Progenitor cell of endocrine pancreas (in vitro differentiated cells): ENCODE measurements around the gene STMN3. TPM values are rescaled to one million over a fixed set of nuclear protein-coding genes. Genes with fewer than 3 reads are reported as not detected.

ENCODE experiments used
- DNase-seq: peaks from one replicate; pipeline ENCODE4 v3.0.0; 2021; ENCODE audit warnings: low spot score; ENCODE audit not compliant: unreplicated experiment
- H3K27ac Mint-ChIP-seq: 2 replicates; pipeline ENCODE4 v1.8.0; 2021; ENCODE audit warnings: mild to moderate bottlenecking, moderate library complexity, mixed read lengths
- H3K27me3 Mint-ChIP-seq: 2 replicates; pipeline ENCODE4 v1.8.0; 2021; ENCODE audit warnings: mixed read lengths
- H3K36me3 Mint-ChIP-seq: 2 replicates; pipeline ENCODE4 v1.8.0; 2022; ENCODE audit warnings: mixed read lengths; ENCODE audit not compliant: insufficient read depth
- H3K4me1 Mint-ChIP-seq: 2 replicates; pipeline ENCODE4 v1.8.0; 2021; ENCODE audit warnings: low read depth, mixed read lengths
- H3K4me3 Mint-ChIP-seq: 2 replicates; pipeline ENCODE4 v1.8.0; 2021; ENCODE audit warnings: low read depth, mild to moderate bottlenecking, moderate library complexity, mixed read lengths
- H3K9me3 Mint-ChIP-seq: 2 replicates; pipeline ENCODE4 v1.8.0; 2021; ENCODE audit warnings: low read depth, mixed read lengths
- CTCF ChIP-seq: fragments of 200-600 bp; sonication (generic); IDR thresholded peaks from one replicate; pipeline ENCODE4 v1.5.0; 2021; ENCODE audit warnings: antibody characterized with exemption, mild to moderate bottlenecking; ENCODE audit not compliant: unreplicated experiment
- total RNA-seq: library from RNA; stranded (reverse); gene quantifications from 2 replicates; pipeline ENCODE4 v1.2.1, GENCODE V29; 2021

The STMN3 gene
- total RNA-seq, 1 donor from 2014 or later: 25.6 TPM

GRCh38 chr20:63648895-63649589, 4.2 kb downstream of the STMN3 start:
- Mint-ChIP-seq H3K9me3 (no peaks in the 10 kb centered on the region), H3K27ac (no peak overlapping the region), H3K4me1 (peaks cover 4% of the 10 kb centered on the region), H3K27me3 (peaks cover 16% of the 10 kb centered on the region), H3K36me3 (no peaks in the 10 kb centered on the region), H3K4me3 (no peak overlapping the region)
- no peak for TF ChIP-seq CTCF
- no peak for DNase-seq

GRCh38 chr20:63648190-63648589, 5.0 kb downstream of the STMN3 start:
- no peak for TF ChIP-seq CTCF
- peaks cover 16% of the 10 kb centered on the region for H3K27me3 Mint-ChIP-seq
- no peak for DNase-seq
- no peaks in the 10 kb centered on the region for H3K36me3 Mint-ChIP-seq
- no peaks in the 10 kb centered on the region for H3K9me3 Mint-ChIP-seq
- H3K4me1 Mint-ChIP-seq: peaks cover 3% of the 10 kb centered on the region
- no peak overlapping the region for H3K27ac Mint-ChIP-seq
- H3K4me3 Mint-ChIP-seq: no peak overlapping the region

GRCh38 chr20:63645218-63645617, 8.0 kb downstream of the STMN3 start:
- peaks cover 10% of the 10 kb centered on the region for H3K27me3 Mint-ChIP-seq
- H3K4me1 Mint-ChIP-seq: peaks cover 2% of the 10 kb centered on the region
- no peak overlapping the region for H3K4me3 Mint-ChIP-seq
- no peak for DNase-seq
- no peaks in the 10 kb centered on the region for H3K36me3 Mint-ChIP-seq
- H3K9me3 Mint-ChIP-seq: no peaks in the 10 kb centered on the region
- H3K27ac Mint-ChIP-seq: no peak overlapping the region
- no peak for TF ChIP-seq CTCF

- no peak for DNase-seq
- Mint-ChIP-seq H3K27me3 (peaks cover 9% of the 10 kb centered on the region), H3K4me1 (peaks cover 2% of the 10 kb centered on the region), H3K4me3 (no peak overlapping the region), H3K36me3 (no peaks in the 10 kb centered on the region), H3K27ac (no peak overlapping the region), H3K9me3 (no peaks in the 10 kb centered on the region)
- no peak for TF ChIP-seq CTCF
Measured at GRCh38 chr20:63643946-63644345, 9.3 kb downstream of the STMN3 start.

GRCh38 chr20:63643499-63643898, 9.7 kb downstream of the STMN3 start:
- no peak overlapping the region for H3K27ac Mint-ChIP-seq
- no peaks in the 10 kb centered on the region for H3K36me3 Mint-ChIP-seq
- no peak for DNase-seq
- peak overlapping the region; percentile 66 for H3K4me3 Mint-ChIP-seq
- no peaks in the 10 kb centered on the region for H3K9me3 Mint-ChIP-seq
- TF ChIP-seq CTCF: no peak
- peaks cover 2% of the 10 kb centered on the region for H3K4me1 Mint-ChIP-seq
- H3K27me3 Mint-ChIP-seq: peaks cover 6% of the 10 kb centered on the region
